ENCODE data around the gene SLC46A2.

Gene SLC46A2

DNA sequence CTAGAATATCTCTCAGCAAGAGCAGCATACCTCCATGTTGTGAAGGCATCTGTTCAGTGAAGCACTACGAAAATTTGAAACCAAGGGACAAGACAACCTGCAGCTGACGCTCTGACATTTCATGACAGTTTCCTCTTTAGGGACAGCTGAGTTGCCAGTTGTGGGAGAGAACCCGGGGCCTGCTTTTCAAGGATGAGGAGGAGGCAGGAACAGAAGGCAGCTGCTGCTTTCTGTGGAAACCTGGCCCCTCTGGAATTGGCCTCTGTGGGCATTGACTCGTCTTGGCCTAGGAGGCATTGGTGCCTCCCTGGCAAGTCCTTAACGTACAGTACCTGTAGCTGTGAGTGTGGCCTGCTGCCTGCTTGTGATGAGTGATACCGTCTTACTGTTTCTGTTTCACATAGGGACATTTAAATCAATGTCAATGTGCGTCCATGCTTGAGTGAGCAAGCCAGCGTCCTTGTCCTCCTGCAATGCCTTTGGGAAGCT, 21.6 kb downstream of the SLC46A2 start:
- DNase-seq (ENCODE audit: low read depth in 2 of 2): no peak
- no peak overlapping the region for H3K4me3 ChIP-seq (replicated peaks in 1 of 2; ENCODE audit: low read depth in 2 of 2, low read length in 2 of 2)
- TF ChIP-seq, protein P1, sequence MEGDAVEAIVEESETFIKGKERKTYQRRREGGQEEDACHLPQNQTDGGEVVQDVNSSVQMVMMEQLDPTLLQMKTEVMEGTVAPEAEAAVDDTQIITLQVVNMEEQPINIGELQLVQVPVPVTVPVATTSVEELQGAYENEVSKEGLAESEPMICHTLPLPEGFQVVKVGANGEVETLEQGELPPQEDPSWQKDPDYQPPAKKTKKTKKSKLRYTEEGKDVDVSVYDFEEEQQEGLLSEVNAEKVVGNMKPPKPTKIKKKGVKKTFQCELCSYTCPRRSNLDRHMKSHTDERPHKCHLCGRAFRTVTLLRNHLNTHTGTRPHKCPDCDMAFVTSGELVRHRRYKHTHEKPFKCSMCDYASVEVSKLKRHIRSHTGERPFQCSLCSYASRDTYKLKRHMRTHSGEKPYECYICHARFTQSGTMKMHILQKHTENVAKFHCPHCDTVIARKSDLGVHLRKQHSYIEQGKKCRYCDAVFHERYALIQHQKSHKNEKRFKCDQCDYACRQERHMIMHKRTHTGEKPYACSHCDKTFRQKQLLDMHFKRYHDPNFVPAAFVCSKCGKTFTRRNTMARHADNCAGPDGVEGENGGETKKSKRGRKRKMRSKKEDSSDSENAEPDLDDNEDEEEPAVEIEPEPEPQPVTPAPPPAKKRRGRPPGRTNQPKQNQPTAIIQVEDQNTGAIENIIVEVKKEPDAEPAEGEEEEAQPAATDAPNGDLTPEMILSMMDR (IDR thresholded peaks at IDR 0.05; ENCODE audit: low read depth, low read length): no peak

DNA sequence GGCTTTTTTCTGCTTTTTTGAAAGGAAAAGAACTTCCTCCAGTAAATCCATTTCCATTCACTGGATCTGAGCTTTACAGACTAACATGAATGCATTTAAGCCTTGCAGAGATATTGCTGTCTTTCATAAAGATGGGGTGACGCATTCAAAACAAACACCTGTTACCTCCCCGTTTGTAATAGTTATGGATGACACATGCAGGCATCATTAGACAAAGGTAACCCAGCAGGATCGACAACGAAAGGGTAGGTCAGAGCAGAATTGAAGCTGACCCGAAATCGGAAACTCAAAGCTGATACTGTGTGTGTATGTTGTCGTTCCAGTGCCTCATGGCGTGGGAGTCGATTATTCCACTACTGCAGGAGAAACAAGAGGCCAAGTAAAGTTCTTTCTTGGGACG, 22.2 kb downstream of the SLC46A2 start:
- no peak overlapping the region for H3K4me3 ChIP-seq (replicated peaks in 1 of 2; ENCODE audit: low read depth in 2 of 2, low read length in 2 of 2)
- no peak for DNase-seq (ENCODE audit: low read depth in 2 of 2)
- TF ChIP-seq, protein P1 (IDR thresholded peaks at IDR 0.05; ENCODE audit: low read depth, low read length): no peak

DNA sequence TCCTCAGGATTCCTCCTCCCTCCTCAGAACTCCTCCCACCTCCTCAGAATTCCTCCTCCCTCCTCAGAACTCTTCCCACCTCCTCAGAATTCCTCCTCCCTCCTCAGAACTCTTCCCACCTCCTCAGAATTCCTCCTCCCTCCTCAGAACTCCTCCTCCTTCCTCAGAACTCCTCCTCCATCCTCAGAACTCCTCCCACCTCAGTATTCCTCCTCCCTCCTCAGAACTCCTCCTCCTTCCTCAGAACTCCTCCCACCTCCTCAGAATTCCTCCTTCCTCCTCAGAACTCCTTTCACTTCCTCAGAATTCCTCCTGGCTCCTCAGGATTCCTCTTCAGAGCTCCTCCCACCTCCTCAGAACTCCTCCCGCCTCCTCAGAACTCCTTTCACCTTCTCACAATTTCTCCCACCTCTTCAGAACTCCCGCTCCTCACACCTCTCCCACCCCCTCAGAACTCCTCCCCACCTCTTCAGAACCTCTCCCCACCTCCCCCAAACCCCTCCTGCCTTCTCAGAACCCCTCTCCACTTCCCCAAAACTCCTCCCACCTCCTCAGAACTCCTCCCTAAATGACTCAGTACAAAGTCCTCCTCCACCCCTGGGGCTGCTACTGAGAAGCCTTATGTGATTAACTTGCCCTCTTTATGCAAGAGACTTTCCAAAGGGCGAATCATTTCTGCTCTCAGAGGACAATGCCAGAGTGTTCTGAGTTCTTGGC, 23.2 kb downstream of the SLC46A2 start:
- DNase-seq (ENCODE audit: low read depth in 2 of 2): peak; percentile 79 to 86
- TF ChIP-seq, protein P1 (IDR thresholded peaks at IDR 0.05; ENCODE audit: low read depth, low read length): no peak
- H3K4me3 ChIP-seq (replicated peaks in 1 of 2; ENCODE audit: low read depth in 2 of 2, low read length in 2 of 2): no peak overlapping the region

DNA sequence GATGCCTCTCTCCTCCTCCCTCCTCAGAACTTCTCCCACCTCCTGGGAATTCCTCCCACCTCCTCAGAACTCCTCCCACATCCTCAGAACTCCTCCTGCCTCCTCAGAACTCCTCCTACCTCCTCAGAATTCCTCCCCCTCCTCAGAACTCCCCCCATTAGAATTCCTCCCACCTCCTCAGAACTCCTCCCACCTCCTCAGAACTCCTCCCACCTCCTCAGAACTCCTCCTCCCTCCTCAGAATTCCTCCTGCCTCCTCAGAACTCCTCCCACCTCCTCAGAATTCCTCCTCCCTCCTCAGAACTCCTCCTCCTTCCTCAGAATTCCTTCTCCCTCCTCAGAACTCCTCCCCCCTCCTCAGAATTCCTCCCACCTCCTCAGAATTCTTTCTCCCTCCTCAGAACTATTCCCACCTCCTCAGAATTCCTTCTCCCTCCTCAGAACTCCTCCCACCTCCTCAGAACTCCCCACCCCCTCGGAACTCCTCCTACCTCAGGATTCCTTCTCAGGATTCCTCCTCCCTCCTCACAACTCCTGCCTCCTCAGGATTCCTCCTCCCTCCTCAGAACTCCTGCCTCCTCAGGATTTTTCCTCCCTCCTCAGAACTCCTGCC, 23.9 kb downstream of the SLC46A2 start:
- peak; percentile 35 to 86 for DNase-seq (ENCODE audit: low read depth in 2 of 2)
- TF ChIP-seq, protein P1 (IDR thresholded peaks at IDR 0.05; ENCODE audit: low read depth, low read length): no peak
- no peak overlapping the region for H3K4me3 ChIP-seq (replicated peaks in 1 of 2; ENCODE audit: low read depth in 2 of 2, low read length in 2 of 2)

DNA sequence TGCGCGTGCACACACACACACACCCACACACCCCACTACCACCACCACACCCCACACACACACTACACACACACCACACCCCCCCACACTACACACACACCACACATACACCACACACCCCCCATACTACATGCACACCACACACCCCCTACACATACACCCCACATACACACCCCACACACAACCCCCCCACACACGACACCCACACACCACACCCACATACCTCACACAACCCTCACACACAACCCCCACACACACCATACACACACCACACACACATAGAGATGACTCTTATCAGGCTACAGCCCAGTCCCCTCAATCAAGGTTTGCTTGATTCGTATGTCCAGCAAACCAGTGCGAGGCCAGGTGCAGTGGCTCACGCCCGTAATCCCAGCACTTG, 25.7 kb downstream of the SLC46A2 start:
- H3K4me3 ChIP-seq (replicated peaks in 1 of 2; ENCODE audit: low read depth in 2 of 2, low read length in 2 of 2): no peak overlapping the region
- TF ChIP-seq, protein P1 (IDR thresholded peaks at IDR 0.05; ENCODE audit: low read depth, low read length): no peak
- no peak for DNase-seq (ENCODE audit: low read depth in 2 of 2)

DNA sequence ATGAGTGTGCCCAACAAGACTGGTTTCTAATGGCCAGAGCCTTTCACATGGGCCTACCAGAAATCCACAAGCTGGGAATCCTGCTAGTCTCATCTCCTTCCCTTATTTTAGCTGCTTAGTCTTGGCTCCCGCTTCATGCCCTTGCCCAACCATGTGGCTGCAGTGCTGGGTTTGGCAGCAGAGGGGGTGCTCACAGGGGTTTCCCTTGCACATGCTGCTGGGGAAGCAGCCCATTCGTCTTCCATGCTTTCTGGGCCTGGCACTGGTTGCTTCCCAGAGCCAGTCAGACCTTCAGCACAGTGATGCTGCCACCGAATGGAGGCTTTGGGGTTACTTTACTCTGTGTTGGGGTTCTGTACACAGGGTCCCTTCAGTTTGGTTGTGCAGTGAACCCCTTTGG, 26.3 kb downstream of the SLC46A2 start:
- DNase-seq (ENCODE audit: low read depth in 2 of 2): no peak
- TF ChIP-seq, protein P1 (IDR thresholded peaks at IDR 0.05; ENCODE audit: low read depth, low read length): no peak
- H3K4me3 ChIP-seq (replicated peaks in 1 of 2; ENCODE audit: low read depth in 2 of 2, low read length in 2 of 2): no peak overlapping the region

Measured in cardiac fibroblast (primary cell).